Activated CD8-positive, alpha-beta T cell treated with anti-CD3 and anti-CD28 coated beads for 36 hours (primary cell): ENCODE measurements around the gene SLC17A8. TPM values are rescaled to one million over a fixed set of nuclear protein-coding genes. Genes with fewer than 3 reads are reported as not detected.
"Not testable (repeated sequence)": the region's sequence is repeated elsewhere in the genome, so short reads cannot be mapped to it uniquely, and the experiment has no call there.

Source experiments
- ATAC-seq: fragments of 200-7000 bp; cut with Tn5 transposase; one replicate; pipeline ENCODE4 v1.10.0; 2021; ENCODE audit warnings: mild to moderate bottlenecking, moderate library complexity
- CTCF ChIA-PET: fragments of 350-600 bp; sonication (Branson Sonifier 250); formaldehyde crosslinking; loops from one replicate; lab custom pipeline; 2021; ENCODE audit warnings: antibody characterized with exemption; lab: Charles Lee
- POLR2A ChIA-PET: fragments of 350-600 bp; sonication (Branson Sonifier 250); formaldehyde crosslinking; loops from one replicate; lab custom pipeline; 2021; ENCODE audit warnings: antibody characterized with exemption; lab: Charles Lee
- DNase-seq: peaks from one replicate; pipeline ENCODE4 v3.0.0-alpha.2; 2020
- H3K27ac Mint-ChIP-seq: one replicate; pipeline ENCODE4 v1.8.0; 2021; ENCODE audit warnings: mild to moderate bottlenecking, mixed read lengths
- H3K27me3 Mint-ChIP-seq: one replicate; pipeline ENCODE4 v1.8.0; 2021; ENCODE audit warnings: mixed read lengths
- H3K36me3 Mint-ChIP-seq: one replicate; pipeline ENCODE4 v1.8.0; 2021; ENCODE audit warnings: low read depth, mixed read lengths
- H3K4me1 Mint-ChIP-seq: one replicate; pipeline ENCODE4 v1.8.0; 2021; ENCODE audit warnings: low read depth, mixed read lengths
- H3K4me3 Mint-ChIP-seq: one replicate; pipeline ENCODE4 v1.8.0; 2021; ENCODE audit warnings: mild to moderate bottlenecking, moderate library complexity, mixed read lengths
- H3K9me3 Mint-ChIP-seq: one replicate; pipeline ENCODE4 v1.8.0; 2021; ENCODE audit warnings: mixed read lengths
- CTCF ChIP-seq: fragments of 200-600 bp; IDR thresholded peaks from one replicate; pipeline ENCODE4 v1.8.0; 2022; ENCODE audit warnings: antibody characterized with exemption, mild to moderate bottlenecking
- intact Hi-C: fragments of 100-400 bp; cut with micrococcal nuclease; formaldehyde crosslinking; loops from one replicate; pipeline ENCODE4 v1.10.0; 2022
- total RNA-seq, 2 experiments: library from RNA; stranded (reverse); gene quantifications; one replicate each; pipeline ENCODE4 v1.2.3, GENCODE V29; 2021

The SLC17A8 gene
- total RNA-seq: not detected

- POLR2A ChIA-PET: no interaction called here
- Mint-ChIP-seq H3K9me3 (no peaks in the 10 kb centered on the region), H3K4me3 (no peak within 1 kb of the TSS), H3K27ac (no peak within 1 kb of the TSS), H3K27me3 (peaks cover 29% of the 10 kb centered on the region), H3K36me3 (no peaks in the 10 kb centered on the region), H3K4me1 (no peaks in the 10 kb centered on the region)
- no peak for DNase-seq
- no peak for ATAC-seq
- intact Hi-C loops: no loop called here
- CTCF ChIA-PET: interaction anchor here (1.1 kb wide), 1 partner anchor 24 kb away, joined by 3 read pairs; no protein-coding TSS in a partner anchor
- TF ChIP-seq CTCF: no peak
Observed at GRCh38 chr12:100356644-100357223, at the start of gene SLC17A8. SLC17A8 (plus strand) TSS chr12:100357074; CDS start chr12:100357392, 318 bp downstream.

GRCh38 chr12:100308138-100308537 is 48.7 kb upstream of the SLC17A8 start:
- intact Hi-C loops, DNase-seq, H3K4me3 Mint-ChIP-seq, ATAC-seq, CTCF ChIA-PET, H3K4me1 Mint-ChIP-seq, POLR2A ChIA-PET, H3K27me3 Mint-ChIP-seq, H3K27ac Mint-ChIP-seq: not testable (repeated sequence)
- Mint-ChIP-seq H3K9me3 (peaks cover 16% of the 10 kb centered on the region), H3K36me3 (peaks cover 37% of the 10 kb centered on the region)

GRCh38 chr12:100311317-100311716 is 45.6 kb upstream of the SLC17A8 start:
- intact Hi-C loops: no loop called here
- ChIA-PET CTCF (no interaction called here), POLR2A (no interaction called here)
- Mint-ChIP-seq H3K4me1 (no peaks in the 10 kb centered on the region), H3K27ac (no peak overlapping the region), H3K36me3 (peaks cover 10% of the 10 kb centered on the region), H3K4me3 (no peak overlapping the region), H3K9me3 (peaks cover 3% of the 10 kb centered on the region), H3K27me3 (no peaks in the 10 kb centered on the region)
- no peak for TF ChIP-seq CTCF
- no peak for ATAC-seq
- no peak for DNase-seq

- DNase-seq (no peak), ATAC-seq (no peak)
- ChIA-PET POLR2A (no interaction called here), CTCF (no interaction called here)
- no peak for TF ChIP-seq CTCF
- Mint-ChIP-seq H3K4me1 (no peaks in the 10 kb centered on the region), H3K9me3 (no peaks in the 10 kb centered on the region), H3K36me3 (peaks cover 9% of the 10 kb centered on the region), H3K4me3 (no peak overlapping the region), H3K27me3 (no peaks in the 10 kb centered on the region), H3K27ac (no peak overlapping the region)
- intact Hi-C loops: no loop called here
Observed at GRCh38 chr12:100317371-100317770, 39.5 kb upstream of the SLC17A8 start.

- intact Hi-C loops: no loop called here
- ChIA-PET POLR2A (no interaction called here), CTCF (no interaction called here)
- Mint-ChIP-seq H3K27me3 (no peaks in the 10 kb centered on the region), H3K36me3 (peaks cover 8% of the 10 kb centered on the region), H3K4me1 (peaks cover 3% of the 10 kb centered on the region), H3K4me3 (no peak overlapping the region), H3K9me3 (no peaks in the 10 kb centered on the region), H3K27ac (no peak overlapping the region)
- no peak for ATAC-seq
- no peak for TF ChIP-seq CTCF
- no peak for DNase-seq
Observed at GRCh38 chr12:100324498-100324897, 32.4 kb upstream of the SLC17A8 start.
